Colonic mucosa (tissue), 4 donors: ENCODE measurements around the gene RHOJ. TPM values are rescaled to one million over a fixed set of nuclear protein-coding genes. Genes with fewer than 3 reads are reported as not detected.

Experiments
- DNase-seq: peaks from one replicate; pipeline ENCODE4 v3.0.0-alpha.2; 2020
- H3K27ac ChIP-seq: fragments of 200-600 bp; one replicate; pipeline ENCODE4 v1.8.0; 2021
- H3K27me3 ChIP-seq: fragments of 200-600 bp; one replicate; pipeline ENCODE4 v1.8.0; 2021
- H3K36me3 ChIP-seq: fragments of 200-600 bp; one replicate; pipeline ENCODE4 v1.8.0; 2021
- H3K4me1 ChIP-seq: fragments of 200-600 bp; one replicate; pipeline ENCODE4 v1.8.0; 2021; ENCODE audit warnings: mild to moderate bottlenecking
- H3K4me3 ChIP-seq: fragments of 200-600 bp; one replicate; pipeline ENCODE4 v1.8.0; 2021
- H3K9ac ChIP-seq, 2 donors: one replicate each; pipeline ENCODE4 v1.7.0; 2013; ENCODE audit warnings: control low read depth in 2 of 2, low read depth in 2 of 2, low read length in 2 of 2
- H3K9me3 ChIP-seq: fragments of 200-600 bp; one replicate; pipeline ENCODE4 v1.8.0; 2021
- CTCF ChIP-seq: fragments of 200-600 bp; IDR thresholded peaks from one replicate; pipeline ENCODE4 v1.8.0; 2022; ENCODE audit warnings: antibody characterized with exemption, mild to moderate bottlenecking
- intact Hi-C: fragments of 100-400 bp; cut with DNase I; formaldehyde crosslinking; loops from one replicate; pipeline ENCODE4 v1.14.1; 2022
- total RNA-seq, 2 donors: library from RNA; stranded (reverse); fragmentation: NEBNext Ultra II Directional in 1 of 2; extraction: Animal tissue kit (Norgen Biotek cat#: 25700) in 1 of 2; gene quantifications; one replicate each; pipeline ENCODE4 v1.2.1, GENCODE V29; 2021
- donor health status: healthy.
- donor health status: DM: no; HTN: no; CAD: no.
- donor health status: DM: no; HTN: no; CAD: no.

RHOJ gene
- total RNA-seq, 2 donors from 2014 or later = 3.0 to 7.6 TPM

- H3K4me3 ChIP-seq = no peak overlapping the region
- no peaks in the 10 kb centered on the region for H3K27me3 ChIP-seq
- TF ChIP-seq CTCF = no peak
- no peak overlapping the region for H3K27ac ChIP-seq
- DNase-seq = no peak
- H3K9ac ChIP-seq = no peak overlapping the region
- no peaks in the 10 kb centered on the region for H3K9me3 ChIP-seq
- intact Hi-C loops = no loop called here
- no peaks in the 10 kb centered on the region for H3K36me3 ChIP-seq
- H3K4me1 ChIP-seq = no peaks in the 10 kb centered on the region
Observed at GRCh38 chr14:63282997-63283883, 79.0 kb downstream of the RHOJ start.

- H3K9me3 ChIP-seq = no peaks in the 10 kb centered on the region
- no peak overlapping the region for H3K4me3 ChIP-seq
- H3K36me3 ChIP-seq = no peaks in the 10 kb centered on the region
- intact Hi-C loops = no loop called here
- no peak for TF ChIP-seq CTCF
- H3K9ac ChIP-seq = no peak overlapping the region
- no peaks in the 10 kb centered on the region for H3K27me3 ChIP-seq
- DNase-seq = no peak
- H3K4me1 ChIP-seq = no peaks in the 10 kb centered on the region
- H3K27ac ChIP-seq = no peak overlapping the region
Observed at GRCh38 chr14:63283884-63284248, 79.6 kb downstream of the RHOJ start.

- no peak for TF ChIP-seq CTCF
- Histone ChIP-seq H3K4me3 (no peak overlapping the region), H3K4me1 (no peaks in the 10 kb centered on the region), H3K27me3 (no peaks in the 10 kb centered on the region), H3K9me3 (no peaks in the 10 kb centered on the region), H3K36me3 (no peaks in the 10 kb centered on the region), H3K9ac (no peak overlapping the region), H3K27ac (no peak overlapping the region)
- DNase-seq = no peak
- intact Hi-C loops = no loop called here
Observed at GRCh38 chr14:63286071-63286470, 81.8 kb downstream of the RHOJ start.

GRCh38 chr14:63287666-63288483, 83.6 kb downstream of the RHOJ start:
- Histone ChIP-seq H3K4me1 (no peaks in the 10 kb centered on the region), H3K4me3 (no peak overlapping the region), H3K9ac (no peak overlapping the region), H3K27ac (no peak overlapping the region), H3K27me3 (no peaks in the 10 kb centered on the region), H3K9me3 (no peaks in the 10 kb centered on the region), H3K36me3 (no peaks in the 10 kb centered on the region)
- intact Hi-C loops = no loop called here
- TF ChIP-seq CTCF = no peak
- no peak for DNase-seq

- no peak for TF ChIP-seq CTCF
- no peaks in the 10 kb centered on the region for H3K4me1 ChIP-seq
- H3K27me3 ChIP-seq = no peaks in the 10 kb centered on the region
- DNase-seq = no peak
- no peaks in the 10 kb centered on the region for H3K9me3 ChIP-seq
- intact Hi-C loops = no loop called here
- H3K4me3 ChIP-seq = no peak overlapping the region
- no peak overlapping the region for H3K27ac ChIP-seq
- no peak overlapping the region for H3K9ac ChIP-seq
- H3K36me3 ChIP-seq = no peaks in the 10 kb centered on the region
Observed at GRCh38 chr14:63288853-63289252, 84.6 kb downstream of the RHOJ start.
